Embryonic facial prominence (tissue), 1 donor: ENCODE measurements around the gene DYNC1I1.
A peak's percentile ranks its signal among the peaks of the same experiment; 100 is the strongest.

ENCODE experiments used
- DNase-seq: peaks from one replicate; pipeline ENCODE4 v3.0.0-alpha.2; 2016; ENCODE audit errors: extremely low spot score

The DYNC1I1 gene

GRCh38 chr7:96076350-96076707 lies 304.0 kb downstream of the DYNC1I1 start:
- DNase-seq: no peak

- no peak for DNase-seq
Measured at GRCh38 chr7:96080027-96080426, 307.7 kb downstream of the DYNC1I1 start.

GRCh38 chr7:96084881-96085553 lies 312.7 kb downstream of the DYNC1I1 start:
- DNase-seq: no peak

GRCh38 chr7:96085953-96086352 lies 313.6 kb downstream of the DYNC1I1 start:
- no peak for DNase-seq

- no peak for DNase-seq
Measured at GRCh38 chr7:96088579-96088978, 316.2 kb downstream of the DYNC1I1 start.

- DNase-seq: no peak
Measured at GRCh38 chr7:96089511-96089910, 317.2 kb downstream of the DYNC1I1 start.

- no peak for DNase-seq
Measured at GRCh38 chr7:96090756-96091155, 318.4 kb downstream of the DYNC1I1 start.

GRCh38 chr7:96093435-96093834 lies 321.1 kb downstream of the DYNC1I1 start:
- DNase-seq: no peak

GRCh38 chr7:96097835-96098234 lies 325.5 kb downstream of the DYNC1I1 start:
- DNase-seq: peak; percentile 58

- DNase-seq: no peak
Measured at GRCh38 chr7:96100737-96101136, 328.4 kb downstream of the DYNC1I1 start.

- DNase-seq: no peak
Measured at GRCh38 chr7:96102096-96102811, 329.9 kb downstream of the DYNC1I1 start.

GRCh38 chr7:96104984-96105383 lies 332.6 kb downstream of the DYNC1I1 start:
- DNase-seq: no peak

GRCh38 chr7:96111405-96111804 lies 339.1 kb downstream of the DYNC1I1 start:
- DNase-seq: no peak

GRCh38 chr7:96114190-96114589 lies 341.8 kb downstream of the DYNC1I1 start:
- no peak for DNase-seq

GRCh38 chr7:96116173-96116572 lies 343.8 kb downstream of the DYNC1I1 start:
- no peak for DNase-seq

- no peak for DNase-seq
Measured at GRCh38 chr7:96118449-96119001, 346.2 kb downstream of the DYNC1I1 start.

GRCh38 chr7:96120445-96121225 lies 348.3 kb downstream of the DYNC1I1 start:
- DNase-seq: peak; percentile 55

GRCh38 chr7:96121752-96122151 lies 349.4 kb downstream of the DYNC1I1 start:
- no peak for DNase-seq

- DNase-seq: no peak
Measured at GRCh38 chr7:96122746-96123145, 350.4 kb downstream of the DYNC1I1 start.

- no peak for DNase-seq
Measured at GRCh38 chr7:96126382-96126781, 354.0 kb downstream of the DYNC1I1 start.

GRCh38 chr7:96127746-96128145 lies 355.4 kb downstream of the DYNC1I1 start:
- no peak for DNase-seq

GRCh38 chr7:96131525-96131924 lies 359.2 kb downstream of the DYNC1I1 start:
- no peak for DNase-seq
